Subcutaneous adipose tissue (tissue), 4 donors: ENCODE measurements around the gene PRR33. TPM values are rescaled to one million over a fixed set of nuclear protein-coding genes. Genes with fewer than 3 reads are reported as not detected.

Source experiments
- CTCF ChIP-seq: fragments of 450-650 bp; IDR thresholded peaks from one replicate; pipeline ENCODE4 v1.5.1; 2016; ENCODE audit warnings: low read depth, mild to moderate bottlenecking, control low read depth, antibody characterized with exemption, moderate library complexity
- total RNA-seq, 4 donors: library from RNA; depleted of rRNA; stranded (reverse); fragments of >200 nt; gene quantifications; one replicate each; pipeline ENCODE4 v1.1.0, GENCODE V29; 2016

The PRR33 gene
- total RNA-seq, 4 donors from 2014 or later: not detected

GRCh38 chr11:1881442-1882264, 10.0 kb downstream of the PRR33 start:
- no peak for TF ChIP-seq CTCF

- no peak for TF ChIP-seq CTCF
Observed at GRCh38 chr11:1880746-1881441, 10.8 kb downstream of the PRR33 start.

- no peak for TF ChIP-seq CTCF
Observed at GRCh38 chr11:1879941-1880720, 11.6 kb downstream of the PRR33 start.

- TF ChIP-seq CTCF: no peak
Observed at GRCh38 chr11:1879342-1879940, 12.3 kb downstream of the PRR33 start.

- no peak for TF ChIP-seq CTCF
Observed at GRCh38 chr11:1878137-1879031, 13.3 kb downstream of the PRR33 start.

GRCh38 chr11:1877211-1878136, 14.2 kb downstream of the PRR33 start:
- TF ChIP-seq CTCF: no peak
